GM23248 (cell line): ENCODE data around the gene MRPS7.

Source experiments
- EZH2 ChIP-seq: fragments of 200-600 bp; sonication (generic); IDR thresholded peaks from 2 replicates; pipeline ENCODE4 v1.6.1; 2018; ENCODE audit warnings: antibody characterized with exemption, mild to moderate bottlenecking; ENCODE audit not compliant: insufficient read depth, poor library complexity, severe bottlenecking
- EZH2phosphoT487 ChIP-seq: fragments of 200-600 bp; sonication (generic); IDR thresholded peaks from 2 replicates; pipeline ENCODE4 v1.6.1; 2018; ENCODE audit warnings: antibody characterized with exemption, moderate library complexity, mild to moderate bottlenecking, low read depth; ENCODE audit not compliant: insufficient read depth

DNA sequence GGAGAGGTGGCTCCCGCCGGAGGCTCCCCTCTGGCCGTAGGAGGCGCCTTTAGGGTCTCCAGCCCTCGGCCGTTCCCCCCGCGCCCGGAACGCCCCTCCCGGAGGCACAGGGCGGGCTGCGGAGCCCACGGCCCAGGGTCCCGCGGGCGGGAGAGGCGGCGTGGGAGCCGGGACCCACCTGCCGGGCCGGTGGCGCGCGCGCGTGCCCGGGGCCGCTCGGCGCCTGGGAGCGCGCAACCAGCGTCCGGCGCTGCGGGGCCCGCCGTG, 9.2 kb downstream of the MRPS7 start, which contains the start of gene MIF4GD:
- no peak for TF ChIP-seq EZH2
- TF ChIP-seq EZH2phosphoT487, result no peak
